Femur (tissue), 1 donor: ENCODE measurements around the gene BMP8B.

Experiments used
- DNase-seq: peaks from one replicate; pipeline ENCODE4 v3.0.0-alpha.2; 2017

BMP8B gene

DNA sequence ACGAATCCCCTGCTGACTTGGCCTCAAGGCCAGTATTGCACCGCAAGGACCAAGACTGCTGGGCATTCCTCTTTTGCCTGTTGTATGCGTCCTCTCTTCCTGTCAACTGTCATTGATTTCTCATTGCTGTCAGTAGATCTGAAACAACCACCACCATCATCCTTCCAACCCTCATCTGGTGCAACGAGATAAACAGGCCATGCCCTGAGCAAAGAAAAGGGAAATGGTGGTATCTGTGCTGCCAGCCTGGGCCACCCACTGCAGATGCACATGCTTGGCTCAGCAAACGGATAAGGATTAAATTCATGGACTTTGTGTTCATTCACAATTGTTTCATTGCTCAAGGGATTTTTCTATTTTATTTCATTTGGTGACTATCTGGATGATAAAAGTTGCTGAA is 31.2 kb downstream of the BMP8B start:
- no peak for DNase-seq

DNA sequence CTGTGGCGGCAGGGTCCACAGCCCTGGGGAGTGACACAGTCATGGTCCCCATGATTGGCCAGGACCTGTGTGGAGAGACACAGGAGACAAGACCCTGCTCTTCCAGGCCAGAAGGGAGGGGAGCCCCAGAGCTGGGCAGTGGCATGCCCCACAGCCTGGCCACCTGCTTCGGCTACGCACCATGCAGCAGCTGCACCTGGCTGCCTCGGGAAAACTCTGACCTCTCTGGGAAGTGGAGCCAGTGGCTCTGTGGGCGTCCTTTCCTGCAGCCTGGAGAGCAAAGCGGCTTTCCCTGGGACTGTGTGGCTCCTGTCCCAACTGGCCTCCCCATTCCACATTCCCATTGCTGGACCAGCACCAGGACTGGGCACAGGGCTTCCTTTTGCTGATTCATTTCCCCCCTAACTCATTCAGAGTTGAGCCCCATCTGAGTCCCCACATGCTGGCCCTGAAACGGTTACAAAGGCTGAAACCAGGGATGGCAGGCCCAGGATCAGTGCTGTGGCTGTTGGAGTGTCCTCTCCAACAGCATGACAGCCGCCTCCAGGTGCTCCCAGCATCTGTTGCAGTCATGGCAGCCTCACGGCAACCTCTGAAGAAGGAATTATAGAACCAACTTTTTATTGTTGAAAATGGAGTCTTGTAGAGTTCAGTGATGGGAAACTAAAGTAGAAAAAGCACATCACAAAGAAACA is 32.6 kb downstream of the BMP8B start:
- no peak for DNase-seq

DNA sequence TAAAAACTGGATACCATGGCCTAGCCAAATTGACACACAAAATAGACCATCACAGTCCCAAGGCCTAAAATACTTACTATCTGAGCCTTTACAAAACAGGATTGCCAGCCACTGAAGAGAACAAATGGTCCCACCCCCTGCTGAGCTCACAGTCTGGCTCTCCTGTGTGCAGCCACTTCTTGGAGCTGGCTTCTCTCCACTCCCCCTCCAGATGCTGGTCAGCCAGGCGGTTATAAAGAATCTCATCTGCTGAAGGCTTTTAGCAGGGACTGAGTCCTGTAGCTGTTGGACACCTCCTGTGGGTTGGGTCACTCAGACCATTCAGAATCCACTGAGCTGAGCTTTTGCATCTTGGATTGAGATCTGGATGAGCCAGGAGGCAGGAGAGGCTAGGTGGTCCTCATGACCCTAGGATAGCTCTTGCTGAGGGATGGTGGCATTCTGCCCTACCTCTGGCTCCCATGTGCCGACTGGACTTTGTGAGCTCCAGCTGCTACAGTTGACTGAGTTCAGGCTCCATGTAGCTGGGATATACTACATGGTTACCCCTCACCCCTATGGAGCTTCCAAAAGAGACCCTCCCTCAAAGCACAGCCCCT is 33.7 kb downstream of the BMP8B start:
- DNase-seq: no peak

DNA sequence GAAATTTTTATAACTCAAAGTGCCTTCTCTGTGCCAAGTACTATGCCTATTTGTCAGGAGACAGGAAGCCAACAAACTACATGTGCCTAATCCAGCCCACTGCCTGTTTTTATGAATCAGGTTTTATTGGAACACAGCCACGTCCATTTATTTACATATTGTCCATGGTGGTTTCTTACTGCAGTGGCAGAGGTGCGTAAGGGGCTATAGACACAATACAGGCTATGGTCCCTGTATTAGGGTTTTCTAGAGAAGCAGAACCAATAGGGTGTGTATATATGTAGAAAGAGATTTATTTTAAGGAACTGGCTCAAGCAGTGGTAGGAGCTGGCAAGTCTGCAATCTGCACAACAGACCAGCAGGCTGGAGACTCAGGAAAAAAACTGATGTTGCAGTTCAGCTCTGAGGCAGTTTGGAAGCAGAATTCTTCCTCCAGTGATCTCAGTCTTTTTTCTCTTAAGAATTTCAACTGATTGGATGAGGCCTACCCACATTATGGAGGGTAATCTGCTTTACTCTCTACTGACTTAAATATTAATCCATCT is 34.6 kb downstream of the BMP8B start:
- DNase-seq: no peak

DNA sequence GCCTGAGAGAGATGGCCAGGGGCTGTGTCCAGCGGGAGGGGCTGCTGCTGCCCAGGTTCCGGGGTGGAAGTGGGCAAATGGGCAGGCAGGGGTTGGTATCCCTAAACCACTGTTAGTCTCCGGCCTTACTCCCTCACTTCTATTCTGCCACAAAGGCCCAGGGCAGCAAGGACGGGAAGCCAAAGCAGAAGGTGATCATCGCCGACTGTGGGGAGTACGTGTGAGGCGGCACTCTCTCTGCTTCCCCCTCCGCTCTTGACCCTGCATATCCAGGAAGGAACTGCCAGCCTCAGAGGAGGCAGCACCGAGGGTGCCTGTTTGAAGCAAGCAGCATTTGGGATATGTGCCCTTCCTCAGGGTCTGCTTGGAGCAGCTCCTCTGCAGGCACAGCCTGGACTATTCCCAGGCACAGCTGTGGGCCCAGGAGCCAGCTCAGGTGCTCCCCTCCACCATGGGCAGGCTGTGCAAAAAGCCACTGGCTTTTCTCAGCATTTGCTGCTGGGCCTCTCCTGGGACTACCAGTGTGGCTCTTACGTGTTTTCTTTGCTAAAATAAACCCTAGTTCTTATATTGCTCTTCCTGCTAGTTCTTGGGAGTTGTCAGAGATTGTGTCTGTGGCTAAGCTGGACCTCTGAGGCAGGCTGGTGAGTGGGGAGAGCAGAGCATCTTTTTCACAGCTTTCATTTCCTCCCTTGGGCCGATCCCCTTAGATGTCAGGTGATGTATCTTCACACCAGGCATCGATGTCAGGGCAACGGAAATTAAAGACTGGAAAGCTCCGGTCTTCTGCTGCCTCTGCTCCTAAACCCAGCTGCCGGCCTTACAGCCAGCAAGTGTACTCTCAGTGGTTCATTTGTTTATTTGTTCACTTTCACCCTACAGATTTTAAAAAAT is 35.3 kb downstream of the BMP8B start:
- no peak for DNase-seq

DNA sequence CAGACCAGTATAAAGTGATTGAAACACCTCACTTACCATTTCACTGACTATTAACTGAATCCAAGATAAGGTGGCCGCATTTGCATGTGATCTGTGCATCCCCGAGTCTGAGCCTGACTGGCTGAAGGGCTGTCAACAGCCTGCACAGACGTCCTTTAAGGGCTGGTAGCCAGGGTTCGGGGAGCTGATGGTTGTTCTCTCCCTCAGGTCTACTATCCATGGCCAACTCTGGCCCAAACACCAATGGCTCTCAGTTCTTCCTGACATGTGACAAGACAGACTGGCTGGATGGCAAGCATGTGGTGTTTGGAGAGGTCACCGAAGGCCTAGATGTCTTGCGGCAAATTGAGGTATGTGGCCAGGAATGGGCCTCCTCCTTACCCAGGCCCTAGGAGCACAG is 36.0 kb downstream of the BMP8B start:
- no peak for DNase-seq

DNA sequence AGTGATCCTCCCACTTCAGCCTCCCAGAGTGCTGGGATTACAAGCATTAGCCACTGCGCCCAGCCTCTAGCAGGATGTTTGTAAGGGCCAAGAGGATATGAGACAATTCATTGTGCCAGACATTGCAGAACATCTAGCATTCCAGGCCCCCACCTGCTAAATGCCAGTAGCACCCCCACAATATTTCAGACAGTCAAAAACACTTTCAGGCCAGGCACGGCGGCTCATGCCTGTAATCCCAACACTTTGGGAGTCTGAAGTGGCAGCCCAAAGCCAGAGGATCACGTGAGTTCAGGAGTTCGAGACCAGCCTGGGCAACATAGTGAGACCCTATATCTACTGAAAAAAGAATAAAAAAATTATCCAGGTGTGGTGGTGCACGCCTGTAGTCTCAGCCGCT is 37.1 kb downstream of the BMP8B start:
- DNase-seq: no peak

DNA sequence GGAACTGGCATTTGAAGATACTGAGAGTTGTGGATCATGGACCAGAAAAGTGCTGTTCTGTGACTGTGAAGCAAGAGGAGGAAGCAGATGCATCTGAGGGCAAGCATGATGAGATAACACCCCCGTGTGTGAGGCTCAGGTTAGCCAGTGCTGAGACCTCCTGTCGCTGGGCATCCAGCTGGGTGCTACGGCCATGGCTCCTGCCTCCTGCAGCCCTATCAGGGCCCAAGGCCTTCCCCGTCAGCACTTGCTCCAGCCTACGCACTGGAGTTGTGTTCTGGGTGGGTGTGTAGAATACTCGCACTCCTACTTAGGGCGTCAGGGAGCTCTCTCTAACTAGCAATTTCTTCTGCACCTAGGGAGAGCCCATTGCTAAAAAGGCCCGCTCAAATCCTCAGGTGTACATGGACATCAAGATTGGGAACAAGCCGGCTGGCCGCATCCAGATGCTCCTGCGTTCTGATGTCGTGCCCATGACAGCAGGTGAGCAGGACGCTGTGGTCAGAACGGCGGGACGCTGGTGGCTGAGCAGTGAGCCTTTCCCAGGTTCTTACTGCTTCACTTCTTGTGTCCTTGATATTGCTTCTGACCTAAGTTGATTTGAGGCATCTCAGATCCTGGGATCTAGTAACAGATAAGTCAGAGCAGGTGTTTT is 43.5 kb downstream of the BMP8B start:
- no peak for DNase-seq

DNA sequence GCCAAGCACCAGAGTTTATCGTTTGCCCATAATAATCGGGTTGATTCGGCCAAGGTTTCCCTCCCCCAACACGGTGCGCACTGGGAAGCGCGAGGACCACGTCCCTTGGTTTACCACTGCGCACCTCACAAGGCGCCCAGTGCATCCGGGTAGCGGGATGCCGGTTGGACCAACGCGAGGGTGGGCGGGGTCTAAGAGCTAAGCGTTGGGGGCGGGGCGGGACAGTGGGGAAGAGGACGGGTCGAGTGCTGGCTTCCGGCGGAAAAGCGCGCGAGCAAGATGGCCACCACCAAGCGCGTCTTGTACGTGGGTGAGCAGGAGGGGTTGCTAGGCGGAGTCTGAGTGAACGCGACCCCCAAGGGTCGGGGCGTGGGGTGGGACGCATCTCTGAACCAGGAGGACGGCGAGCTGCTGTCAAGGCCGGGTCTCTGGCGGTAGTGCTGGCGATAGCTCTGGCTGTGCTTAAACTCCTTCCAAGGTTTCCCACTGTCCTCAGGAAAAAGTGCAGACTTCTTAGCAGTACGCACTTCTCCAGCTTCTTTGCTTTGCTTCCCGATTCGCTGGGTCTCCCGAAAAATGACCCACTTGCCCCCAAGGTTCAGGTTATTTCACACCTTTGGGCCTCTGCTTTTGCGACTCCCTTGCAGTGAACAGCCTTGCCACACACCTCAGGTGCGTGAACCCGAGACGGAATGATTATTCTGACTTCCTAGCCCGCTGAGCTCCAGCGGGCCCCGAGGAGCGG is 49.9 kb downstream of the BMP8B start, which contains the start of gene PPIE:
TSS of gene PPIE (plus strand) at position 261 of the 745 bp plus-strand sequence. CDS start at position 280, 19 bp downstream.
- DNase-seq: peak; percentile 95

DNA sequence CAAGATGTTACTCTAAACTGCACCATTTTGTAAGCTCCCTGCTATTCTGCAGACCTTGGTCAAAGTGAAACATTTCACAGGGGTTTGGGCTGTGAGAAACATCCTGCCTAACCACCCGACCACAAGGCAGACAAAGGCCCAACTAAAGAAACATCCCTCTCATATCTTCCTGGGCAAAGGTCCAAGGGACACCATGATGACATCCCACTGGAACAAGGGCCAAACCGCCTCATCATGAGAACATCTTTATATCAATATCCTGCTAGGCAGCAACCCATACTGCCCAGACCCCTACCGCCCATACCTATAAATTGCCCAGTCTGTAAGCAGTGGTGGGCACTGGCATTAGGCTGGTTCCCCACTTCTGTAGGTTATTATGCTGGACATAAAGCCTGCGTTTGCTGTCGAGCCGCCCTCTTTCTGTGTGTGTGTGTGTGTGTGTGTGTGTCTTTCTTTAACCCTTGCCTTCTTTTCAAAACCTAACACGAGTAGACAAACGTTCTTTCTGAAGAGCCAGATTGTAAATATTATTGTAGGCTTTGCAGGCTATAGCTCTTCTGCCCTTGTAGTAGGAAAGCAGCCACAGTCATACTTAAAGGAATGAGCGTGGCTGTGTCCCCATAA is 51.0 kb downstream of the BMP8B start:
- DNase-seq: peak; percentile 53

DNA sequence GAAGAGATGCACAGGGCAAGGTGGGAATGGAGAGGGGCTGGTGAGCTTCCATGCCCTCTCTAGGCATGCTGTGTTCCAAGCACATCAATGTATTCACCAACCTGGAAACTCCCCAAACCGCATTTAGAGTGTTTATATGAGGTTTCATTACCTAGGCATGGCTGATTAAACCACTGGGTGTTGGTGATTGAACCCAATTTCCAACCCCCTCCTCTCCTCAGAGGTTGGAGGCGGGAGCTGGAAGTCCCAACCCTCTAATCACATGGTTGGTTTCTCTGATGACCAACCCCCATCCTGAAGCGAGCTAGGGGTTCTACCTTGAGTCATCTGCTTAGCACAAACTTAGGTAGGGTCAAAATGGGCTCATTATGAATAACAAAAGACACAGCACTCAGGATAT is 52.9 kb downstream of the BMP8B start:
- no peak for DNase-seq

DNA sequence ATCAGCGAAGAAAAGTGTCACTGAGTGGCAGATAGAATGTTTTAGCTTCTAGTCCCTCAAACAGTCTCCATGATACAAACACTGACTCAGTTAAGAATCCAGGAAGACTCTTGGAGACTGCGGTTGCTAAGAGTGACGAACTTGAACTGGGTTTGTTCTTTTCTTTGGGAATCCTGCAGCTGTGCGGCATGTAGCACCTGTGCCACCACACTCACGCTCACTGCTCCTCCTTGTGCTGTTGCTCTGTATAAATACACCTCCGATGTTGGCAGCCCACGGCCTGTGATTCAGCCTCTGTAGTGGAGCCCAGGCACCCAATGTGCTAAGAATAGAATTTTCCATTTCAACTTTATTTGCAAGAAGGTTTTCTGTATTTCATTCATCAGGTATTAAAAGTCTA is 55.5 kb downstream of the BMP8B start:
- DNase-seq: no peak

DNA sequence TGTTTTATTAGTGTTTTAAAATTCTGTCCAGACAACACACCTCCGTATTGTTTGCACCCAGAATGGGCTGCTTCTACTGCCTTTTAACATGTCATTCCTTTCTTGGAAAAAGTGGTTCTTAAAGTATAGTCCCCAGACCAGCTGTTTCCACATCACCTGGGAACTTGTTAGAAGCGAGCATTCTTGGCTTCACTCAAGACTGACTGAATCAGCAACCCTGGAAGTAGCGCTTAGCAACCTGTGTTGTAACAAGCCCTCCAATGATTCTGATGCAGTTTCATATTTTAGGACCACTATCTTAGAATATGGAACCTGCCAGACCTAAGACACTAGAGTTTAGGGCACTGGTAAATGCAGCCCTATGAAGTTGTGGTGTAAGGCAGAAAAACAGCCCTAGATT is 55.9 kb downstream of the BMP8B start:
- DNase-seq: no peak

DNA sequence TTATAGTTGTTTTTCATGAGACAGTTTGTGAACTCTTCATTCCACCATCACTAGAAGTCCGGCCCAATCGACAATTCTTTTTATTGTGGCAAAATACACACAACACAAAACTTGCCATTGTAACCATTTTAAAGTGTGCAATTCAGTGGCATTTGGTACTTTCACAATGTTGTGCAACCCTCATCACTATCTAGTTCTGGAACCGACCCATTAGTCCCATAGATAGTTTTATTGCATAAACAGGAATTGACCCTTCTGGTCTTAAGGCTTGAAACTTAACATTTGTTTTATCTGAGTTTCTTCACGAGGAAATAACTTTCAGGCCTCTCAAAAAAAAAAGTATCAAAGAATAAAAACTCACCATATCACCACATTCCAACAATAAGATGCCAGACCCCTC is 58.8 kb downstream of the BMP8B start:
- DNase-seq: no peak

DNA sequence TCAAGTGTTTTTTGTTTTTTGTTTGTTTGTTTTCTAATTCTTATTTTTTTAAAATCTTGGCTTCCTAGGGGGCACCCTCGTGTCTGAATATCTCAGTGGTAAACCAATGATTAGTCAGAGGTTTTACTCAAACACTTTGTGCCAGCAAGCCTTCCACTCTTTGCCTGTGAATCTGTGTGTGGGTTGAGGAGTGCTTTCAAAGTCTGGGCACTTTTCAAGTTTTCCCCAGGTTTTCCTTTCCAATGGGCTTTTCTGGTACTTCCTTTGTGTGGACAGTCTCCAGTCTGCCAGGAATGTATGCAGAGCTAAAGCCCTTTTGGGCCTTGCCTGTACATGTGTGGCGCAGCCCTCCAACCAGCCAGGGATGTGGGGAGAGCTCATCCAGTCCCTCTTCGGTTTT is 59.6 kb downstream of the BMP8B start:
- no peak for DNase-seq

DNA sequence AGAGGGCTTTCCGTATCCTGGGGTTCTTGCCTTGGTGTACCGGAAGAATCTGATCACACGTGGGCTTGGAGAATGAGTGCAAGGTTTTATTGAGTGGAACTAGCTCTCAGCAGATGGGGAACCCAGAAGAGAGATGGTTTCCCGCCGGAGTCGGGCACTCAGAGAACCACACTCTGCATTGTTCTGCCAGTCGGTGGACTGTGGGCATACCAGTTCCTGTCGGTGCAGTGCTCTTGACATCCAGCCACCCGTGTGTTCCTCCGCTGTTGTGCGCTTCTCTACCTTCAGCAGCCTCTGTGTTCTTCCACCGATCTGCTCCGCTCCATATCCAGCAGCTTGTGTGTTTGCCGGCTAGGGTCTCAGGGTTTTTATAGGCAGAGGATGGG is 60.7 kb downstream of the BMP8B start:
- DNase-seq: no peak

DNA sequence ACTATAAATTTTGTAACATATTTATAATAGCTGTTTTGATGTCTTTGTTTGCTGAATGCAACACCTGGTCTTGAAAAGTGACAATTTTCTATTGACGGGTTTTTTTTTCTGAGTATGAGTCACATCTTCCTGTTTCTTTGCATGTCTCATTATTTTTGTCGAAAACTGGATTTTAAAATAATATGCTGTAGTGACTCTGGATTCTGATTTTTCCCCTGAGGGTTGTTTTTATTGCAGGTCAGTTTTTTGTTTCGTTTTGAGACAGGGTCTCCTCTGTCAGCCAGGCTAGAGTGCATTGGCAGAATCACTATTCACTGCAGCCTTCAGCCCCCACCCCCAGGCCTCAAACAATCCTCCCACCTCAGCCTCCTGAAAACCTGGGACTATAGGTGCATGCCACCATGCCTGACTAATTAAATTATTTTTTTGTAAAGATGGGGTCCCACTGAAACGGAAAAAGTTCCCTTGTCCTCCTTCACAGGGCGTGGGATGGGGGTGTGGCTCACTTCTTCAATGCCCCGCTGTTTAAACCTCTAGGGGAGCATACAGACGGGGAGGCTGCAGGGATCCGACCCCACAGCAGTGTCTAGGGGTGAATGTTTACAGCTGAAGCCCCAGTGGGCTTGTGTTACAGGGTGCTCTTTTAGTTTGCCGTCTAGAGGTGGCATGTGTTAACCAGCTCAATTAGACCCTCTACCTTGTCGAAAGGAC is 61.3 kb downstream of the BMP8B start:
- no peak for DNase-seq

DNA sequence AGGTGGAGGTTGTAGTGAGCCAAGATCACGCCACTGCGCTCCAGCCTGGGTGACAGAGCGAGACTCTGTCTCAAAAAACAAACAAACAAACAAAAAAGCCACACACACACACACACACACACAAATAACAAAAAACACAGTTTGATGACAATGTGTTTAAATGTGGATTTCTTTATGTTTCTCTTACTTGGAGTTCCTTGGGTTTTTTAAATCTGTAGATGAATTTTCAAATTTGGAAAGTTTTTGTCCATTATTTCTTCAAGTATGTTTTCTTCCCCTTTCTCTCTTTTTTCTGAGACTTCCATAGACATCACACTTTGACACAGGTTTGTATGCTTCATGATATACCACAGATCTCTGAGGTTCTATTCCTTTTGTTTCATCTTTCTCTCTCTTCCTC is 62.1 kb downstream of the BMP8B start:
- no peak for DNase-seq

DNA sequence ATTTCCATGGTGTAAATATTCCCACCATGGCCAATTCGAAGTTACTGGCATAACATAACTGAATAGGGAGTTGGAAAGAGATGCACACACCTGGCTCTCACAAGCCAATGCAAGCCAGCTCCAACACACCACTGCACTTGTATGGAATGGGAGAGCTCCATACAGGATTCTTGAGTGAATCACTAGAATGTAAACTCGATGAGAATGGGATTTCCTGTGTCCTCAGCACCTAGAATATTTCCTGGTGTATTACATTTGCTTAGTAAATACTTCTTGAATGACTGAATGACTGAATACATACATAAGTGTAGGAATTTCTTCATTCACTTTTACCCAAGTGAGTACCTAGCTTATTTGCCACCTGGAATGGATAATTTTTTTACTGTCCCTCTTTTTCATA is 66.2 kb downstream of the BMP8B start:
- DNase-seq: no peak

DNA sequence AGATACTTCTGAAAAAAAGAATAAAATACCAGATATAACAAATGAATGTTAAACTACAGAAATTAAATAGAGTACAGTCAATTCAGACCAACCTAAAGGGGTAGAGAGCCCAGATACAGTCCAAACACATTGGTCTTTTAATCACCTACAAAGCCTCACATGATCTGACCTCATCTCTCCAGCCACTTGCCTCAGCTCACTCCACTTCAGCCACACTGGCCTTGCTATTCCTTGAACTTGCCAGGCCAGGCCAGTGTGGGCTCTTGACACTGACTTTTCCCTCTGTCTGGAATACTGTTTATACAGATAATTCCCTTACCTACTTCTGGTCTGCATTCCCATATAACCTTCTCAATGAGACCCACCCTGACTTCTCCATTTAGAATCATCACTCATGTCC is 67.0 kb downstream of the BMP8B start:
- no peak for DNase-seq
